Measurements from ENCODE around the gene SLC25A33.

The SLC25A33 gene

DNA sequence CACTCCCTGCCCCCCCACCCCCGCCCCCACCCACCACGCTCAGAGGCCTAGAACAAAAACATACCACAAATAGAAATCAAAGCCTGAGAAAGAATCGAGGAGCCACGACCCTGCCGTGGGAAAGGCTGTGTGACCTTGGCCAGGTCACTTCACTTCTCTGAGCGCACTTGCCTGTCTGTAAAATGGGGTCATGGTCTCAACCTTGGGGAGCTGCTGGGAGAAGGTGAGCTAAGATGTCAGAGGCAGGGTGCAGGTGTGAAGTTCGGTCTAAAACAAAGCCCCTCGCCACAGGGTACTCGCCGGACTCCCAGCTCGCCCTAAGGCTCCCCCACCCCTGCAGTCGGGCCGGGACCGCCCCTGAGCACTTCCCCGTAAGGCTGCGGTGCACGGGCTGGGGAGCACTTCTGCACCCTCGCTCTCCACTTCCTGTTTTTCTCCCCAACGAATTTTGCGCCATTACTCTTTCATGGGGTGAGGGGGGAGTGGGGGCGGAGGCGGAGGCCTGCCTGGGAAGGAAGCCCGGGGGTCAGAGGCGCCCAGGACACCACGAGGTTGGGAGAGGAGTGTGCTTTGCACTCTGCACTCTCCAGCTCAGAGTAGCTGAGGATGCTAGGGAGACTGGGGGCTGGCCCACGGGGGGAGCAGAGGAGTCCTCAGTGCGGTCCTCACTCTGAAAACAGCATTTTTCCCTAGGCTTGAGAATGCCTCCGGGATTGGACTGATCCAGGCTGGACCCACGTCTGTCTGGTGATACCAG lies 90.4 kb downstream of the SLC25A33 start:
- no peak for TF ChIP-seq JUND (IDR thresholded peaks at IDR 0.05; ENCODE audit: low read depth)
- in situ Hi-C loops (cut with HindIII; ENCODE audit: low pct_unique_long_range_greater_than_20kb, low sequenced_read_pairs) = no loop called here
- DNase-seq (ENCODE audit: low read depth in 1 of 2, low spot score in 1 of 2) = no peak

DNA sequence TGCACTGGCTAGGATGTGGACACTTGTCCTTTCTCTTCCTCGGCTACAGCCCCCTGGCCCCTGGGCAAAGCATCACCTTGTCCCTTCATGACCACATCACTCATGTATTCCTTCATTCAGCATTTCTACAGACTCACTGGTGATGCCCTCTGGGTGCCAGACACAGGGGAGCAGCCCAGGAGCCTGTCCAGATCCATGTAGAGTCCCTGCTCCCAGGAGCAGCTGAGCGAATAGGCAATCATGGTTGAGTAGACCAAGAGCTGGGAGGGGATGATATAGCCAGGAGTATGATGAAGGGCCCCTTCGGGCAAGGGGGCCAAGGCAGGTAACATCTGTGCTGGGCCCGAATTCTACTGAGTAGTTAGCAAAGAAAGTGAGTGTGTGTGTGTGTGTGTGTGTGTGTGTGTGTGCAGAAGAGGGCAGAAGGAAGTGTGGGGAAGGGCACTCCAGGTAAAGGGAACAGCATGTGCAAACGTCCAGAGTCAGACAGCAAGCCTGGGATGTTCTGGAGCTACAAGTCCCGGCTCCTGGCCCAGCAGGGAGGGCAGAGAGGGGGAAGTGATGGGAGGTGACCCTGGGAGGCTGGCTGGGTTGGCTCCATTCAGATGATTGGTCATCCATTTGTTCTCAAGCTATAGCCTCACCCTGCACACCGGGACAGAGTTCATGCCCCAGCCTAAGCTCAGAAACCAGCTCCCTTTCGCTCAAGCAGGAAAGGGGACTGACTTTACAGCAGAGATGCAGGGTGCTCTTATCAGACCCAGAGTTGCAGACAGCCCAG lies 91.3 kb downstream of the SLC25A33 start:
- DNase-seq (ENCODE audit: low read depth in 1 of 2, low spot score in 1 of 2) = no peak
- in situ Hi-C loops (cut with HindIII; ENCODE audit: low pct_unique_long_range_greater_than_20kb, low sequenced_read_pairs) = no loop called here

DNA sequence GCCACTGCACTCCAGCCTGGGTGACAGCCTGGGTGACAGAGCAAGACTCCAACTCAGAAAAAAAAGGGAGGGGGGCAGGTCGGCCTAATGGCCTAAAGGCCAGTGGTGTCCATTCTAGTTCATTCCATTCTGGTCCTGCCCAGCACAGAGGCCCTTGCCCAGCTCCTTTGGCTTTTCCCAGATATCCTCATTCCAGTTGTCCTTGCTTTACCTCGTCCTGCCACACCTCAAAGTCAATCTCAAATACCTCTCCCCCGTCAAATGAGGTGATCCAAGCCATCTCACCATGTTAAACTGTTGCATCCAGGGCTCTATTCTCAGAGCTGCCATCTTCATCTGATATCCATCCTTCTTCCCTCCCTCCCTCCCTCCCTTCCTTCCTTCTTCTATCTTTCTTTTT lies 92.3 kb downstream of the SLC25A33 start:
- in situ Hi-C loops (cut with HindIII; ENCODE audit: low pct_unique_long_range_greater_than_20kb, low sequenced_read_pairs) = no loop called here
- no peak for TF ChIP-seq JUND (IDR thresholded peaks at IDR 0.05; ENCODE audit: low read depth)
- DNase-seq (ENCODE audit: low read depth in 1 of 2, low spot score in 1 of 2) = no peak

More for the DNA sequence above, 91.3 kb downstream of the SLC25A33 start:
- no peak for TF ChIP-seq JUND (IDR thresholded peaks at IDR 0.05; ENCODE audit: low read depth)

DNA sequence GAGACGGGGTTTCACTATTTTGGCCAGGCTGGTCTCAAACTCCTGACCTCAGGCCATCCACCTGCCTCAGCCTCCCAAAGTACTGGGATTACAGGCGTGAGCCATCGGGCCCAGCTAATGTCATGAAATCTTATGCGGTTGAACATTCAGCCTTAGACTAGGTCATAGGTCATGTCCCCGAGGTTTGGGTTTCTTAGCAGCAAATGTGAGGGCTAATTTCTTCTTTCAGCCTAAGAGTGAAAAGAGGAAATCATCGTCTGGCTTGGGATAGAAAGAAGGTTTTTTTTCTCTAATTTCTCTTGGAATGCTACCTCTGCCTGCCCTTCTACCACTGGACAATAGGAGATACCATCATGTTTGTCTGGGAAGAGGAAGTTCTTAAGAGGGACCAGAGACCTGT lies 94.2 kb downstream of the SLC25A33 start:
- no peak for TF ChIP-seq JUND (IDR thresholded peaks at IDR 0.05; ENCODE audit: low read depth)
- DNase-seq (ENCODE audit: low read depth in 1 of 2, low spot score in 1 of 2) = no peak
- in situ Hi-C loops (cut with HindIII; ENCODE audit: low pct_unique_long_range_greater_than_20kb, low sequenced_read_pairs) = no loop called here

DNA sequence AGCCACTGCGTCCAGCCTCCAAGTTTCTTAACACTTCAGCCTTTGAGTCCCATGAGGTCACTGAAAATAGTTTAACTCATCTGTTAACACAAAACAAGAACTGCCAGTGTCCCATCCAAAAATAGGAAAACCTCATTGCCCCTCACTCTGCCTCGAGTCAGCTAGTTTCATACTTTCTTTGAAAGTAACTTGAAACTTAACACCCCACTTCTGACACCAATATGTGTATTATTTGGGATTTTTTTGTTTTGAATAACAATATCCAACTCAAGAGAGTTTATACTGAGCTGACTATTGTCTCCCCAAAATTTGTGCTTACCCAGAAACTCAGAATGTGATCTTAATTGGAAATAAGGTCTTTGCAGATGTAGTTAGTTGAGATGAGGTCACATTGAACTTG lies 95.3 kb downstream of the SLC25A33 start:
- no peak for TF ChIP-seq JUND (IDR thresholded peaks at IDR 0.05; ENCODE audit: low read depth)
- in situ Hi-C loops (cut with HindIII; ENCODE audit: low pct_unique_long_range_greater_than_20kb, low sequenced_read_pairs) = no loop called here
- DNase-seq (ENCODE audit: low read depth in 1 of 2, low spot score in 1 of 2) = no peak
